HepG2 (cell line): ENCODE results near the gene SPTBN5. TPM values are rescaled to one million over a fixed set of nuclear protein-coding genes. Genes with fewer than 3 reads are reported as not detected.

ENCODE experiments used
- DRAP1 ChIP-seq: IDR thresholded peaks from 2 replicates; pipeline ENCODE4 v1.6.1; 2016; ENCODE audit warnings: missing genetic modification reagents, missing compliant biosample characterization
- FOXA1 ChIP-seq, 2 experiments: fragments of 450-650 bp in 1 of 2; sonication (generic) in 1 of 2; formaldehyde crosslinking in 1 of 2; IDR thresholded peaks; 2 replicates each; pipeline versions ENCODE4 v1.4.0 to v1.6.1; 2016 to 2020; ENCODE audit warnings: missing genetic modification reagents in 1 of 2
- JARID2 ChIP-seq: sonication (generic); formaldehyde crosslinking; IDR thresholded peaks from 2 replicates; pipeline ENCODE4 v1.8.1; 2023; ENCODE audit warnings: missing genetic modification reagents, inconsistent platforms; ENCODE audit not compliant: insufficient replicate concordance
- JUNB ChIP-seq: sonication (generic); formaldehyde crosslinking; IDR thresholded peaks from 2 replicates; pipeline ENCODE4 v1.8.0; 2022; ENCODE audit warnings: missing genetic modification reagents, mild to moderate bottlenecking, borderline replicate concordance
- KDM2A ChIP-seq: sonication (generic); formaldehyde crosslinking; IDR thresholded peaks from 2 replicates; pipeline ENCODE4 v1.4.0; 2020; ENCODE audit warnings: low read depth, missing genetic modification reagents, borderline replicate concordance
- NFYC ChIP-seq: IDR thresholded peaks from 2 replicates; pipeline ENCODE4 v1.6.1; 2016; ENCODE audit warnings: missing genetic modification reagents, missing compliant biosample characterization
- POLR2AphosphoS2 ChIP-seq: IDR thresholded peaks from 2 replicates; pipeline ENCODE4 v1.6.1; 2011; ENCODE audit warnings: low read depth, low read length, improper control_type of control experiment
- RBFOX2 ChIP-seq: fragments of 200-400 bp; formaldehyde crosslinking; IDR thresholded peaks from 2 replicates; pipeline ENCODE4 v1.6.1; 2017; ENCODE audit warnings: low read depth, mild to moderate bottlenecking, low read length
- SNAI1 ChIP-seq: sonication (generic); formaldehyde crosslinking; IDR thresholded peaks from 2 replicates; pipeline ENCODE4 v1.5.0; 2020; ENCODE audit warnings: mild to moderate bottlenecking, missing genetic modification reagents, borderline replicate concordance
- ZFP37 ChIP-seq: sonication (generic); formaldehyde crosslinking; IDR thresholded peaks from 2 replicates; pipeline ENCODE4 v1.4.0; 2020; ENCODE audit warnings: missing genetic modification reagents, borderline replicate concordance
- ZNF275 ChIP-seq: sonication (generic); formaldehyde crosslinking; IDR thresholded peaks from 2 replicates; pipeline ENCODE4 v1.8.0; 2022; ENCODE audit warnings: missing genetic modification reagents, mild to moderate bottlenecking, inconsistent platforms, borderline replicate concordance
- ZNF552 ChIP-seq: sonication (generic); formaldehyde crosslinking; IDR thresholded peaks from 2 replicates; pipeline ENCODE4 v1.9.0; 2022; ENCODE audit warnings: missing genetic modification reagents, mild to moderate bottlenecking, borderline replicate concordance
- ZNF687 ChIP-seq: sonication (generic); formaldehyde crosslinking; IDR thresholded peaks from 2 replicates; pipeline ENCODE4 v1.5.1; 2020; ENCODE audit warnings: mild to moderate bottlenecking, missing genetic modification reagents, moderate library complexity
- ZNF768 ChIP-seq: sonication (generic); formaldehyde crosslinking; IDR thresholded peaks from 2 replicates; pipeline ENCODE4 v1.4.0; 2020; ENCODE audit warnings: missing genetic modification reagents
- polyA plus RNA-seq, 8 experiments: library from polyadenylated mRNA; depleted of rRNA in 3 of 8; stranded (reverse) in 7 of 8; unstranded in 1 of 8; fragments of >200 nt; fragmentation: Illumina TruSeq in 4 of 8; extraction: Trizol in 4 of 8; gene quantifications; 2 replicates each; pipeline versions ENCODE4 v1.2.1 to v1.2.3, GENCODE V29; 2011 to 2016; ENCODE audit warnings: low read depth in 4 of 8, missing spikeins in 1 of 8, mixed read lengths in 1 of 8; ENCODE audit not compliant: insufficient read depth in 1 of 8
- total RNA-seq, 5 experiments: library from RNA; depleted of rRNA; stranded (reverse); fragments of >200 nt; fragmentation: Illumina TruSeq; extraction: Trizol; gene quantifications; 2 replicates each; pipeline ENCODE4 v1.2.3, GENCODE V29; 2016; ENCODE audit warnings: low read depth in 1 of 5
- TF ChIP-seq, protein P1 (sequence below), 2 experiments: fragments of 450-650 bp in 1 of 2; sonication (generic) in 1 of 2; formaldehyde crosslinking; IDR thresholded peaks; 2 replicates each; pipeline versions ENCODE4 v1.5.0 to v1.8.0; 2020 to 2022; ENCODE audit warnings: mild to moderate bottlenecking in 1 of 2, missing genetic modification reagents in 1 of 2
- TF ChIP-seq, protein P2 (sequence below): fragments of 450-650 bp; IDR thresholded peaks from 2 replicates; pipeline ENCODE4 v1.6.1; 2017
- TF ChIP-seq, protein P3 (sequence below): sonication (generic); formaldehyde crosslinking; IDR thresholded peaks from 2 replicates; pipeline ENCODE4 v1.5.1; 2020; ENCODE audit warnings: missing genetic modification reagents, mild to moderate bottlenecking, borderline replicate concordance

Gene SPTBN5
- total and polyA plus RNA-seq, 2 of the 13 experiments (the other 11 are each of a cell fraction or from before 2014, with no cell fraction given) = 0.01 to 0.07 TPM

DNA sequence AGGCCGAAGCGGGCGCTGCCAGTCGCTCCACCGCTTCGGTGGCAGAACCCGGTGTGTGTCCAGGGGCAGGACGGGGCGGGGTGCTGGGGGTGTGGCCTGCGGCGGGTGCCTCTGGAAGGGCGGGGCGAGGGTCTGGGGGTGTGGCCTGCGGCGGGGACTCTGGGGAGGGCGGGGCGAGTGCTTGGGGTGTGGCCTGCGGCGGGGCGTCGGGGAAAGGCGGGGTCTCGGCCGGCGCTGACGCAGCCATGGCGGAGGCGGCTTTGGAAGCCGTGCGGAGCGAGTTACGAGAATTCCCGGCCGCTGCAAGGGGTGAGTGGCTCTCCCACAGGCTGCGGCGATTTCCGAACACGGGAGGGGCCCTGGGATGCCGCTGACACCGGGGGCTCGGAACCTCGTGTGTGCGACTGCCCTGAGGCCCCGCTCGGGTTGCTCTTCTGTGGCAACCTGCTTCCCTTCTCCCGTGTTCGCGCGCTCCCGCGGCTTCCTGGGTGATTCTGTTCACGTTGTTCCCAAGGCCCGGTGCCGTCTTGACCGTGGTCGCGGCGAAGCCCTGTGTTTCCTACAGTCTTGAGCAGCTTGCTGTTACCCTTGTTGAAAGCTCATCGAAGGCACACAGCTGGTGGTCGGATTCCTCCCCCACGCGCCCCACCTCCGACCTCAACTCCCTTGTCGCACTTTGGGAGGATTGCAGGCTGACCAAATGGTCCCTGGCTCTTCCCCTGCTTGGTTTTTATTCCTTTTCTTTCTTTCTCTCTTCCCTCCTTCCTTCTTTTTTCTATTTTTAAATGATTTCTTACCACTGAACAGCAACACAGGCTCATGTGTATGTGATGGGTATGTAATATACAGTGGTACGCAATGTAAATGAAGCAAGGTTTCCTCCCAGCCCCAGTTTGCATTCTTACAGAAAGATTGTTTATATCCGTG lies 65.7 kb downstream of the SPTBN5 start, which contains the start of gene JMJD7 (continued):
- TF ChIP-seq JUNB (no peak), KDM2A (CRISPR knock-in tag) (peak; percentile 97), ZNF275 (CRISPR knock-in tag) (no peak; the same call in 1 of the 2 replicates), RBFOX2 (peak; percentile 74), POLR2AphosphoS2 (no peak), NFYC (CRISPR knock-in tag) (no peak), ZNF687 (CRISPR knock-in tag) (peak; percentile 82), ZNF768 (CRISPR knock-in tag) (peak; percentile 74; the same call in 1 of the 2 replicates), DRAP1 (0 out of 2 replicates have a peak, but pooled peaks have one; percentile 13), JARID2 (CRISPR knock-in tag) (no peak), ZFP37 (no peak; the same call in 1 of the 2 replicates), FOXA1 (IDR thresholded peaks at IDR 0.05) (no peak), FOXA1 (CRISPR knock-in tag; IDR thresholded peaks at IDR 0.05) (no peak), SNAI1 (CRISPR knock-in tag) (no peak), ZNF552 (CRISPR knock-in tag) (peak; percentile 25; the same call in 1 of the 2 replicates)
- TF ChIP-seq, protein P1, sequence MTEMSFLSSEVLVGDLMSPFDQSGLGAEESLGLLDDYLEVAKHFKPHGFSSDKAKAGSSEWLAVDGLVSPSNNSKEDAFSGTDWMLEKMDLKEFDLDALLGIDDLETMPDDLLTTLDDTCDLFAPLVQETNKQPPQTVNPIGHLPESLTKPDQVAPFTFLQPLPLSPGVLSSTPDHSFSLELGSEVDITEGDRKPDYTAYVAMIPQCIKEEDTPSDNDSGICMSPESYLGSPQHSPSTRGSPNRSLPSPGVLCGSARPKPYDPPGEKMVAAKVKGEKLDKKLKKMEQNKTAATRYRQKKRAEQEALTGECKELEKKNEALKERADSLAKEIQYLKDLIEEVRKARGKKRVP (CRISPR knock-in tag; IDR thresholded peaks at IDR 0.05) = 0 out of 4 replicates have a peak, but pooled peaks of 1 of the 2 experiments have one; percentile 0
- TF ChIP-seq, protein P2, sequence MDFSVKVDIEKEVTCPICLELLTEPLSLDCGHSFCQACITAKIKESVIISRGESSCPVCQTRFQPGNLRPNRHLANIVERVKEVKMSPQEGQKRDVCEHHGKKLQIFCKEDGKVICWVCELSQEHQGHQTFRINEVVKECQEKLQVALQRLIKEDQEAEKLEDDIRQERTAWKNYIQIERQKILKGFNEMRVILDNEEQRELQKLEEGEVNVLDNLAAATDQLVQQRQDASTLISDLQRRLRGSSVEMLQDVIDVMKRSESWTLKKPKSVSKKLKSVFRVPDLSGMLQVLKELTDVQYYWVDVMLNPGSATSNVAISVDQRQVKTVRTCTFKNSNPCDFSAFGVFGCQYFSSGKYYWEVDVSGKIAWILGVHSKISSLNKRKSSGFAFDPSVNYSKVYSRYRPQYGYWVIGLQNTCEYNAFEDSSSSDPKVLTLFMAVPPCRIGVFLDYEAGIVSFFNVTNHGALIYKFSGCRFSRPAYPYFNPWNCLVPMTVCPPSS = no peak
- TF ChIP-seq, protein P3, sequence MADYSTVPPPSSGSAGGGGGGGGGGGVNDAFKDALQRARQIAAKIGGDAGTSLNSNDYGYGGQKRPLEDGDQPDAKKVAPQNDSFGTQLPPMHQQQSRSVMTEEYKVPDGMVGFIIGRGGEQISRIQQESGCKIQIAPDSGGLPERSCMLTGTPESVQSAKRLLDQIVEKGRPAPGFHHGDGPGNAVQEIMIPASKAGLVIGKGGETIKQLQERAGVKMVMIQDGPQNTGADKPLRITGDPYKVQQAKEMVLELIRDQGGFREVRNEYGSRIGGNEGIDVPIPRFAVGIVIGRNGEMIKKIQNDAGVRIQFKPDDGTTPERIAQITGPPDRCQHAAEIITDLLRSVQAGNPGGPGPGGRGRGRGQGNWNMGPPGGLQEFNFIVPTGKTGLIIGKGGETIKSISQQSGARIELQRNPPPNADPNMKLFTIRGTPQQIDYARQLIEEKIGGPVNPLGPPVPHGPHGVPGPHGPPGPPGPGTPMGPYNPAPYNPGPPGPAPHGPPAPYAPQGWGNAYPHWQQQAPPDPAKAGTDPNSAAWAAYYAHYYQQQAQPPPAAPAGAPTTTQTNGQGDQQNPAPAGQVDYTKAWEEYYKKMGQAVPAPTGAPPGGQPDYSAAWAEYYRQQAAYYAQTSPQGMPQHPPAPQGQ = no peak
